ENCODE data around the gene EVL. TPM values are rescaled to one million over a fixed set of nuclear protein-coding genes. Genes with fewer than 3 reads are reported as not detected.
A peak's percentile ranks its signal among the peaks of the same experiment; 100 is the strongest.

The EVL gene
- total and polyA plus RNA-seq, 2 of the 8 experiments (the other 6 are each of a cell fraction or from before 2014, with no cell fraction given): 30.7 to 64.6 TPM

DNA sequence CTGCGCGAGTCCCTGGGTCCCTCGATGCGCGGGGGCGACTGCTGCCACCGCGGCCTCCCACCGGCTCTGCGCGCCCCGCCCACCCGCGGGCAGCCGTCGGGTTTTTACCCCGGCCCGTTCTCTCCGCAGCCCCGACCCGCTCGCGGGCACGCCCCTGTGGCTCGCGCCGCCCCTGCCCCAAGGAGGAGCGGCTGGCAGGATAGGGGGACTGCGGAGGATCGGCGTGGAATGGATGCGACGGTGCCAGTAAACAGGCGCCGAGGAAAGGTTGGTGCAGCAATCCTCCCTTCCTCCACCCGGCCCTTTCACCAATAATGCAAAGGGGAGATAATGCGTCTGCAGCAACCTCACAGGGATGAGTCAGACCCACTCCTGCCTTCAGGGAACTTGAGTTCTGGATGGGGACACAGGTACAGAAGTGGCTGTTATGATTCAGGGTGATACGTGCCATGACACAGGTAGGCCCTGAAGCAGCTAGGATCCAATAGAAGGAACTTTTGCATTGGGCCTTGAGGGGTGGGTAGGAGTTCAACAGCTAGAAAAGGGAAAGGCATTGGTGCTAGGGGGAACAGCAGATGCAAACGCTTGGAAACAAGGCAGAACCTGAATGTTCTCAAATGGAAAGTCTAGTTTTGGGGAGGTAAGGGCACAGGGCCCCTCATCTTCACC lies 94.8 kb downstream of the EVL start (continued):
- TF ChIP-seq, protein P1, sequence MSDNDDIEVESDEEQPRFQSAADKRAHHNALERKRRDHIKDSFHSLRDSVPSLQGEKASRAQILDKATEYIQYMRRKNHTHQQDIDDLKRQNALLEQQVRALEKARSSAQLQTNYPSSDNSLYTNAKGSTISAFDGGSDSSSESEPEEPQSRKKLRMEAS (IDR thresholded peaks at IDR 0.05): 0 out of 2 replicates have a peak, but pooled peaks have one; percentile 1
- TF ChIP-seq CTBP2 (IDR thresholded peaks at IDR 0.05; ENCODE audit: borderline replicate concordance, insufficient read depth, insufficient read length, low read length): no peak
- TF ChIP-seq SRF (IDR thresholded peaks at IDR 0.05; ENCODE audit: low read depth, low read length): no peak

Data from H1 (cell line).